GM12878 (cell line): ENCODE data around the gene CTNNA1. TPM values are rescaled to one million over a fixed set of nuclear protein-coding genes. Genes with fewer than 3 reads are reported as not detected.

Experiments used
- ATAC-seq: fragments of 200-7000 bp; cut with Tn5 transposase; 3 replicates; pipeline ENCODE4 v1.9.1; 2020; ENCODE audit warnings: mild to moderate bottlenecking, moderate library complexity
- BruUV-seq: library from RNA; stranded (reverse); fragments of 400-500 nt; replicated peaks from 2 replicates; lab custom pipeline; 2021; lab: Mats Ljungman, UMichigan
- CTCF ChIA-PET: fragments of 300-600 bp; sonication (Branson Sonifier 250); formaldehyde crosslinking; extraction: SDS; loops from one replicate; lab custom pipeline; 2021; ENCODE audit warnings: inconsistent platforms; lab: Yijun Ruan, JAX
- POLR2A ChIA-PET: fragments of 350-600 bp; formaldehyde crosslinking; extraction: SDS; loops from one replicate; lab custom pipeline; 2021; ENCODE audit warnings: inconsistent platforms; lab: Charles Lee
- RAD21 ChIA-PET: fragments of 300-600 bp; sonication (Branson Sonifier 250); formaldehyde crosslinking; loops from one replicate; lab custom pipeline; 2023; ENCODE audit warnings: antibody characterized with exemption; ENCODE audit not compliant: unreplicated experiment; lab: Charles Lee
- SMC1A ChIA-PET: fragments of 300-600 bp; sonication (Branson Sonifier 250); formaldehyde crosslinking; loops from one replicate; lab custom pipeline; 2023; ENCODE audit not compliant: unreplicated experiment, uncharacterized antibody; lab: Charles Lee
- DNase-seq: peaks from one replicate; pipeline ENCODE4 v3.0.0-alpha.2; 2011; ENCODE audit warnings: low read depth, low spot score
- FAIRE-seq: peaks from 3 replicates; lab custom pipeline; 2011; peaks lifted over from hg19 to GRCh38; lab: Jason Lieb, UNC
- H2AFZ ChIP-seq: 2 replicates; pipeline ENCODE4 v1.6.0; 2011; ENCODE audit warnings: low read depth, low read length, control low read depth; ENCODE audit not compliant: control insufficient read depth
- H3K27ac ChIP-seq: 2 replicates; pipeline ENCODE4 v1.5.1; 2011; ENCODE audit warnings: control low read depth; ENCODE audit not compliant: control insufficient read depth, insufficient read depth
- H3K27me3 ChIP-seq, 2 experiments: replicated peaks in 1 of 2; 2 replicates each; pipeline versions ENCODE4 v1.6.0 to v1.6.1; 2011; ENCODE audit warnings: low read length in 1 of 2; ENCODE audit not compliant: control insufficient read depth in 2 of 2, insufficient read depth in 2 of 2
- H3K36me3 ChIP-seq, 2 experiments: 2 replicates each; pipeline ENCODE4 v1.5.1; 2011; ENCODE audit warnings: low read length in 1 of 2; ENCODE audit not compliant: control insufficient read depth in 2 of 2, insufficient read depth in 2 of 2
- H3K4me1 ChIP-seq: 2 replicates; pipeline ENCODE4 v1.6.1; 2011; ENCODE audit warnings: mild to moderate bottlenecking, low read length, moderate library complexity, mixed read lengths; ENCODE audit not compliant: control insufficient read depth, insufficient read depth
- H3K4me2 ChIP-seq: 2 replicates; pipeline ENCODE4 v1.6.0; 2011; ENCODE audit warnings: control low read depth; ENCODE audit not compliant: control insufficient read depth, insufficient read depth
- H3K4me3 ChIP-seq: fragments of 200-600 bp; sonication (generic); 2 replicates; pipeline ENCODE4 v1.5.1; 2016
- H3K79me2 ChIP-seq: 2 replicates; pipeline ENCODE4 v1.6.0; 2011; ENCODE audit warnings: low read length; ENCODE audit not compliant: control insufficient read depth, insufficient read depth
- H3K9ac ChIP-seq: 2 replicates; pipeline ENCODE4 v1.8.0; 2011; ENCODE audit warnings: low read length, control low read depth, mixed read lengths; ENCODE audit not compliant: control insufficient read depth, insufficient read depth
- H3K9me3 ChIP-seq: replicated peaks from 3 replicates; pipeline ENCODE4 v1.5.1; 2011; ENCODE audit warnings: mild to moderate bottlenecking, low read length; ENCODE audit not compliant: control insufficient read depth, insufficient read depth
- H4K20me1 ChIP-seq: 2 replicates; pipeline ENCODE4 v1.6.0; 2011; ENCODE audit not compliant: control insufficient read depth, insufficient read depth
- BHLHE40 ChIP-seq, 2 experiments: fragments of 450-650 bp in 1 of 2; IDR thresholded peaks; 2 replicates each; pipeline ENCODE4 v1.6.1; 2011 to 2017; ENCODE audit warnings: low read depth in 2 of 2, borderline replicate concordance in 1 of 2, improper control_type of control experiment in 1 of 2, low read length in 1 of 2, mild to moderate bottlenecking in 1 of 2
- CEBPB ChIP-seq, 2 experiments: fragments of 150-350 bp in 1 of 2; IDR thresholded peaks; 2 replicates each; pipeline ENCODE4 v1.6.1; 2012 to 2014; ENCODE audit warnings: low read depth in 2 of 2, low read length in 2 of 2, borderline replicate concordance in 1 of 2, inconsistent platforms in 1 of 2
- CHD1 ChIP-seq: IDR thresholded peaks from 2 replicates; pipeline ENCODE4 v1.6.1; 2012; ENCODE audit warnings: low read depth, low read length, improper control_type of control experiment
- CHD4 ChIP-seq: fragments of 200-600 bp; sonication (generic); IDR thresholded peaks from 2 replicates; pipeline ENCODE4 v1.6.1; 2016; ENCODE audit warnings: mild to moderate bottlenecking
- EED ChIP-seq: sonication (generic); IDR thresholded peaks from 2 replicates; pipeline ENCODE4 v1.6.1; 2016; ENCODE audit warnings: antibody characterized with exemption, low read depth
- ESRRA ChIP-seq: IDR thresholded peaks from 2 replicates; pipeline ENCODE4 v1.6.1; 2012; ENCODE audit warnings: mild to moderate bottlenecking, low read length, improper control_type of control experiment
- HCFC1 ChIP-seq: fragments of 150-350 bp; IDR thresholded peaks from 2 replicates; pipeline ENCODE4 v1.6.1; 2014; ENCODE audit warnings: low read length
- HDAC2 ChIP-seq: fragments of 200-600 bp; sonication (generic); IDR thresholded peaks from 2 replicates; pipeline ENCODE4 v1.6.1; 2017
- PML ChIP-seq: IDR thresholded peaks from 2 replicates; pipeline ENCODE4 v1.6.1; 2012; ENCODE audit warnings: low read length, inconsistent platforms
- POLR2AphosphoS2 ChIP-seq: IDR thresholded peaks from 2 replicates; pipeline ENCODE4 v1.6.1; 2011; ENCODE audit warnings: low read depth, mild to moderate bottlenecking, low read length, improper control_type of control experiment, moderate library complexity
- RELA ChIP-seq: fragments of 450-650 bp; IDR thresholded peaks from 2 replicates; pipeline ENCODE4 v1.8.0; 2014; ENCODE audit warnings: borderline replicate concordance; ENCODE audit not compliant: partially characterized antibody
- TBL1XR1 ChIP-seq: IDR thresholded peaks from 2 replicates; pipeline ENCODE4 v1.6.1; 2012; ENCODE audit warnings: low read depth, low read length, improper control_type of control experiment
- TCF3 ChIP-seq: IDR thresholded peaks from 2 replicates; pipeline ENCODE4 v1.6.1; 2012; ENCODE audit warnings: low read depth, mild to moderate bottlenecking, low read length, borderline replicate concordance; ENCODE audit not compliant: insufficient read depth
- USF2 ChIP-seq: IDR thresholded peaks from 2 replicates; pipeline ENCODE4 v1.6.1; 2011; ENCODE audit warnings: low read depth, low read length, improper control_type of control experiment, borderline replicate concordance
- WGBS: methylation state at CpG from one replicate; pipeline ENCODE4 v1.1.6; 2016; ENCODE audit warnings: low lambda C conversion rate; ENCODE audit not compliant: insufficient replicate concordance, insufficient coverage; ENCODE audit errors: missing lambda C conversion rate; 5-methylcytosine and 5-hydroxymethylcytosine counted together
- in situ Hi-C: fragments of 300-500 bp; cut with MboI; formaldehyde crosslinking; loops from 9 replicates; pipeline ENCODE4 v1.14.3; 2018; ENCODE audit warnings: mixed read lengths
- intact Hi-C: fragments of 100-400 bp; cut with micrococcal nuclease; formaldehyde crosslinking; loops from one replicate; pipeline ENCODE4 v1.14.2; 2022; ENCODE audit not compliant: unreplicated experiment
- polyA plus RNA-seq, 11 experiments: library from polyadenylated mRNA; depleted of rRNA in 4 of 11; unstranded in 6 of 11; stranded (reverse) in 5 of 11; fragments of >200 nt; fragmentation: Nextera tagmentation in 4 of 11; fragmentation: Illumina TruSeq in 1 of 11; extraction: Ambion mirVana in 4 of 11; extraction: Trizol in 1 of 11; gene quantifications; 1 replicate in 1 of 11; 2 replicates in 10 of 11; pipeline versions ENCODE4 v1.2.1 to v1.2.3, GENCODE V29; 2011 to 2016; ENCODE audit warnings: inconsistent platforms in 2 of 11, missing spikeins in 2 of 11, low read depth in 1 of 11
- total RNA-seq, 4 experiments: library from RNA; depleted of rRNA in 3 of 4; stranded (reverse); fragments of >200 nt in 3 of 4; fragmentation: Illumina TruSeq in 1 of 4; extraction: Trizol in 1 of 4; gene quantifications; 2 replicates each; pipeline versions ENCODE4 v1.2.1 to v1.2.3, GENCODE V29; 2013 to 2021
- TF ChIP-seq, protein P1 (sequence below): IDR thresholded peaks from 2 replicates; pipeline ENCODE4 v1.6.1; 2011; ENCODE audit warnings: mild to moderate bottlenecking, low read depth, low read length, moderate library complexity; ENCODE audit not compliant: insufficient replicate concordance
- TF ChIP-seq, protein P2 (sequence below): fragments of 450-650 bp; IDR thresholded peaks from 2 replicates; pipeline ENCODE4 v1.6.1; 2016; ENCODE audit warnings: mild to moderate bottlenecking
- TF ChIP-seq, protein P3 (sequence below): IDR thresholded peaks from 2 replicates; pipeline ENCODE4 v1.6.1; 2011; ENCODE audit warnings: low read depth, mild to moderate bottlenecking, low read length, moderate library complexity, borderline replicate concordance; ENCODE audit errors: extremely low read depth
- TF ChIP-seq, protein P4 (sequence below): fragments of 450-650 bp; IDR thresholded peaks from 2 replicates; pipeline ENCODE4 v1.6.1; 2017; ENCODE audit warnings: mild to moderate bottlenecking, low read depth, inconsistent platforms; ENCODE audit not compliant: poor library complexity, severe bottlenecking

The CTNNA1 gene
- total and polyA plus RNA-seq, 10 of the 15 experiments (the other 5 are each of a cell fraction or from before 2014, with no cell fraction given), result 32.6 to 104 (median 57.7) TPM

DNA sequence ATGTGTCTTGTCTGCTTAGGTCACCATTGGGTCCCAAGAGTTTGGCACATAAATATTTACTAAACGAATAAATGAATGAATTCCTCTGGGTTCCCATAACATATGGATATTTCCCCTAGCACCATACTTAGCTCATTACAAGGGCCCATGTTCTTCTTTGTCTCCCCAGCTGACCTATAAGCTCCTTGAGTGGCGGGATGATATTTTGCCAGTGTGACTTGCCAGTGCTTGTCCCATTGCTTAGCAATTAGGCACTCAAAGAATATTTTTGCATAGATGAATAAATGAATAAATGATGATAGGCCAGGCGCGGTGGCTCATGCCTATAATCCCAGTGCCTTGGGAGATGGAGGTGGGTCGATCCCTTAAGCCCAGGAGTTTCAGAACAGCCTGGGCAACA, 16.9 kb upstream of the CTNNA1 start:
- ATAC-seq (no peak), DNase-seq (no peak), FAIRE-seq (no peak)
- WGBS, result 95% methylated on average over 5 of the region's 5 CpGs
- TF ChIP-seq TCF3 (no peak), POLR2AphosphoS2 (no peak), ESRRA (no peak), HCFC1 (no peak), USF2 (no peak), HDAC2 (no peak), PML (no peak), TBL1XR1 (no peak), BHLHE40 (IDR thresholded peaks at IDR 0.05; ENCODE audit: borderline replicate concordance in 1 of 2, low read depth in 2 of 2, low read length in 1 of 2) (no peak), CHD4 (no peak), RELA (no peak), CEBPB (IDR thresholded peaks at IDR 0.05; ENCODE audit: borderline replicate concordance in 1 of 2, low read depth in 2 of 2, low read length in 2 of 2) (no peak), EED (no peak), CHD1 (no peak)
- TF ChIP-seq, protein P1, sequence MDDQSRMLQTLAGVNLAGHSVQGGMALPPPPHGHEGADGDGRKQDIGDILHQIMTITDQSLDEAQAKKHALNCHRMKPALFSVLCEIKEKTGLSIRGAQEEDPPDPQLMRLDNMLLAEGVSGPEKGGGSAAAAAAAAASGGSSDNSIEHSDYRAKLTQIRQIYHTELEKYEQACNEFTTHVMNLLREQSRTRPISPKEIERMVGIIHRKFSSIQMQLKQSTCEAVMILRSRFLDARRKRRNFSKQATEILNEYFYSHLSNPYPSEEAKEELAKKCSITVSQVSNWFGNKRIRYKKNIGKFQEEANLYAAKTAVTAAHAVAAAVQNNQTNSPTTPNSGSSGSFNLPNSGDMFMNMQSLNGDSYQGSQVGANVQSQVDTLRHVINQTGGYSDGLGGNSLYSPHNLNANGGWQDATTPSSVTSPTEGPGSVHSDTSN, result no peak
- TF ChIP-seq, protein P2, sequence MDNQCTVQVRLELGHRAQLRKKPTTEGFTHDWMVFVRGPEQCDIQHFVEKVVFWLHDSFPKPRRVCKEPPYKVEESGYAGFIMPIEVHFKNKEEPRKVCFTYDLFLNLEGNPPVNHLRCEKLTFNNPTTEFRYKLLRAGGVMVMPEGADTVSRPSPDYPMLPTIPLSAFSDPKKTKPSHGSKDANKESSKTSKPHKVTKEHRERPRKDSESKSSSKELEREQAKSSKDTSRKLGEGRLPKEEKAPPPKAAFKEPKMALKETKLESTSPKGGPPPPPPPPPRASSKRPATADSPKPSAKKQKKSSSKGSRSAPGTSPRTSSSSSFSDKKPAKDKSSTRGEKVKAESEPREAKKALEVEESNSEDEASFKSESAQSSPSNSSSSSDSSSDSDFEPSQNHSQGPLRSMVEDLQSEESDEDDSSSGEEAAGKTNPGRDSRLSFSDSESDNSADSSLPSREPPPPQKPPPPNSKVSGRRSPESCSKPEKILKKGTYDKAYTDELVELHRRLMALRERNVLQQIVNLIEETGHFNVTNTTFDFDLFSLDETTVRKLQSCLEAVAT, result no peak
- TF ChIP-seq, protein P3, sequence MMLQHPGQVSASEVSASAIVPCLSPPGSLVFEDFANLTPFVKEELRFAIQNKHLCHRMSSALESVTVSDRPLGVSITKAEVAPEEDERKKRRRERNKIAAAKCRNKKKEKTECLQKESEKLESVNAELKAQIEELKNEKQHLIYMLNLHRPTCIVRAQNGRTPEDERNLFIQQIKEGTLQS, result no peak
- TF ChIP-seq, protein P4, sequence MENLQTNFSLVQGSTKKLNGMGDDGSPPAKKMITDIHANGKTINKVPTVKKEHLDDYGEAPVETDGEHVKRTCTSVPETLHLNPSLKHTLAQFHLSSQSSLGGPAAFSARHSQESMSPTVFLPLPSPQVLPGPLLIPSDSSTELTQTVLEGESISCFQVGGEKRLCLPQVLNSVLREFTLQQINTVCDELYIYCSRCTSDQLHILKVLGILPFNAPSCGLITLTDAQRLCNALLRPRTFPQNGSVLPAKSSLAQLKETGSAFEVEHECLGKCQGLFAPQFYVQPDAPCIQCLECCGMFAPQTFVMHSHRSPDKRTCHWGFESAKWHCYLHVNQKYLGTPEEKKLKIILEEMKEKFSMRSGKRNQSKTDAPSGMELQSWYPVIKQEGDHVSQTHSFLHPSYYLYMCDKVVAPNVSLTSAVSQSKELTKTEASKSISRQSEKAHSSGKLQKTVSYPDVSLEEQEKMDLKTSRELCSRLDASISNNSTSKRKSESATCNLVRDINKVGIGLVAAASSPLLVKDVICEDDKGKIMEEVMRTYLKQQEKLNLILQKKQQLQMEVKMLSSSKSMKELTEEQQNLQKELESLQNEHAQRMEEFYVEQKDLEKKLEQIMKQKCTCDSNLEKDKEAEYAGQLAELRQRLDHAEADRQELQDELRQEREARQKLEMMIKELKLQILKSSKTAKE, result no peak
- no peak overlapping the region for H3K9ac ChIP-seq
- ChIA-PET RAD21 (no interaction called here), POLR2A (interaction anchor here (0.6 to 1.5 kb wide), 3 partner anchors 17 to 43 kb away, joined by 3 to 7 read pairs (median 3); partner anchors contain the start of gene CTNNA1), CTCF (no interaction called here), SMC1A (no interaction called here)
- in situ Hi-C loops (no loop called here), intact Hi-C loops (no loop called here)
- H3K27ac ChIP-seq, result no peak overlapping the region
- H3K4me3 ChIP-seq, result no peak overlapping the region
- no TSS peak for BruUV-seq
- H2AFZ ChIP-seq, result no peak overlapping the region
- H3K27me3 ChIP-seq, result no peaks in the 10 kb centered on the region
- no peaks in the 10 kb centered on the region for H4K20me1 ChIP-seq
- no peaks in the 10 kb centered on the region for H3K79me2 ChIP-seq
- H3K36me3 ChIP-seq, result no peaks in the 10 kb centered on the region
- peaks cover 9% of the 10 kb centered on the region for H3K4me1 ChIP-seq
- no peak overlapping the region for H3K4me2 ChIP-seq
- no peaks in the 10 kb centered on the region for H3K9me3 ChIP-seq
